Right lobe of liver (tissue), 6 donors: ENCODE data around the gene ZNF620. TPM values are rescaled to one million over a fixed set of nuclear protein-coding genes. Genes with fewer than 3 reads are reported as not detected.
A peak's percentile ranks its signal among the peaks of the same experiment; 100 is the strongest.

Experiments used
- ATAC-seq, 4 donors: fragments of 200-7000 bp; cut with Tn5 transposase; one replicate each; pipeline ENCODE4 v1.9.1; 2020; ENCODE audit warnings: mild to moderate bottlenecking in 4 of 4, moderate library complexity in 4 of 4
- DNase-seq, 3 donors: peaks; one replicate each; pipeline ENCODE4 v3.0.0-alpha.2; 2020
- H3K27ac ChIP-seq, 3 donors: fragments of 200-600 bp; one replicate each; pipeline ENCODE4 v1.8.0; 2022
- H3K27me3 ChIP-seq, 2 donors: fragments of 200-600 bp; one replicate each; pipeline ENCODE4 v1.8.0; 2022
- H3K36me3 ChIP-seq, 4 donors: fragments of 200-600 bp; sonication (generic) in 1 of 4; one replicate each; pipeline versions ENCODE4 v1.5.1 to v1.8.0; 2017 to 2022; ENCODE audit warnings: control low read depth in 1 of 4
- H3K4me1 ChIP-seq, 4 donors: fragments of 200-600 bp; sonication (generic) in 1 of 4; one replicate each; pipeline versions ENCODE4 v1.5.1 to v1.8.0; 2017 to 2022; ENCODE audit warnings: control low read depth in 1 of 4
- H3K4me3 ChIP-seq, 3 donors: fragments of 200-600 bp; one replicate each; pipeline ENCODE4 v1.8.0; 2022
- H3K9me3 ChIP-seq, 4 donors: fragments of 200-600 bp; sonication (generic) in 1 of 4; one replicate each; pipeline versions ENCODE4 v1.5.1 to v1.8.0; 2017 to 2022; ENCODE audit warnings: control low read depth in 1 of 4
- POLR2A ChIP-seq: fragments of 450-650 bp; IDR thresholded peaks from one replicate; pipeline ENCODE4 v1.6.1; 2017; ENCODE audit warnings: antibody characterized with exemption, mild to moderate bottlenecking
- WGBS: methylation state at CpG from one replicate; pipeline ENCODE4 v1.1.6; 2018; ENCODE audit warnings: low coverage, low lambda C conversion rate; ENCODE audit not compliant: insufficient coverage; ENCODE audit errors: missing lambda C conversion rate; 5-methylcytosine and 5-hydroxymethylcytosine counted together
- intact Hi-C, 2 donors: fragments of 100-400 bp; cut with DNase I; formaldehyde crosslinking; loops; one replicate each; pipeline versions ENCODE4 v1.11.2 to v1.14.1; 2022
- total RNA-seq, 6 experiments: library from RNA; depleted of rRNA in 2 of 6; stranded (reverse); fragments of >200 nt in 2 of 6; fragmentation: NEBNext Ultra II Directional in 3 of 6; extraction: Animal tissue kit (Norgen Biotek cat#: 25700) in 3 of 6; gene quantifications; one replicate each; pipeline versions ENCODE4 v1.1.0 to v1.2.4, GENCODE V29; 2016 to 2023
- TF ChIP-seq, protein P1 (sequence below), 4 donors: fragments of 200-600 bp in 3 of 4; fragments of 450-650 bp in 1 of 4; IDR thresholded peaks; one replicate each; pipeline versions ENCODE4 v1.5.1 to v1.8.0; 2016 to 2022; ENCODE audit warnings: antibody characterized with exemption in 4 of 4, mild to moderate bottlenecking in 2 of 4
- donor health status: DM: no; HTN: yes; CAD: no.
- donor health status: DM: no; HTN: no; CAD: no.
- donor health status: DM: no; HTN: no; CAD: no.
- donor health status: DM: no; HTN: yes; CAD: no.
- donor health status: DM: no; HTN: yes; CAD: no.

Gene ZNF620
- total RNA-seq, 6 experiments from 2014 or later, result 1.1 to 2.3 (median 1.6) TPM

DNA sequence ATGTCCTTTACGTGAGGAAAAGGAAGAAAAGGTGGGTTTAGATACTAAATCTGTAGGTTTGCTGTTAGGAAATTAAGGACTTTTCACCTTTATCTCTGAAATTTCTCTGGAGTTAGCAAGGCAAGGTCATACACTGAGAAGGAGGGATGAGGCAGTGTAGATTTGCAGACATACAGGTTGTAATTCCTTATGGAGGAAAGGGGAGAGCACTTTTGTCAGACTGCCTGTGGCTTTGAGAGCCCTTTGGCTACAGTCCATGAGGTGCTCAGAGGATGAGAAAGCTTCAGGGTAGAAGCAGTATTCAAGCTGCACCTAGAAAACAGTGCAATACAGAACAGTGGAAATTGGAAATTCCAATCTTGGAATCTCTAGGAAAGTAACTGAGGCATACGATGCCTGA, 40.4 kb upstream of the ZNF620 start:
- peaks cover 0 to 3% (median 0%) of the 10 kb centered on the region in 4 donors for H3K4me1 ChIP-seq
- peaks cover 12 to 42% (median 31%) of the 10 kb centered on the region in 4 donors for H3K36me3 ChIP-seq
- intact Hi-C loops, result no loop called here
- H3K27ac ChIP-seq, result no peak overlapping the region
- DNase-seq (no peak), ATAC-seq (no peak)
- no peak overlapping the region for H3K4me3 ChIP-seq
- 72% methylated on average over 2 of the region's 2 CpGs for WGBS
- no peaks in the 10 kb centered on the region for H3K27me3 ChIP-seq
- TF ChIP-seq, protein P1, sequence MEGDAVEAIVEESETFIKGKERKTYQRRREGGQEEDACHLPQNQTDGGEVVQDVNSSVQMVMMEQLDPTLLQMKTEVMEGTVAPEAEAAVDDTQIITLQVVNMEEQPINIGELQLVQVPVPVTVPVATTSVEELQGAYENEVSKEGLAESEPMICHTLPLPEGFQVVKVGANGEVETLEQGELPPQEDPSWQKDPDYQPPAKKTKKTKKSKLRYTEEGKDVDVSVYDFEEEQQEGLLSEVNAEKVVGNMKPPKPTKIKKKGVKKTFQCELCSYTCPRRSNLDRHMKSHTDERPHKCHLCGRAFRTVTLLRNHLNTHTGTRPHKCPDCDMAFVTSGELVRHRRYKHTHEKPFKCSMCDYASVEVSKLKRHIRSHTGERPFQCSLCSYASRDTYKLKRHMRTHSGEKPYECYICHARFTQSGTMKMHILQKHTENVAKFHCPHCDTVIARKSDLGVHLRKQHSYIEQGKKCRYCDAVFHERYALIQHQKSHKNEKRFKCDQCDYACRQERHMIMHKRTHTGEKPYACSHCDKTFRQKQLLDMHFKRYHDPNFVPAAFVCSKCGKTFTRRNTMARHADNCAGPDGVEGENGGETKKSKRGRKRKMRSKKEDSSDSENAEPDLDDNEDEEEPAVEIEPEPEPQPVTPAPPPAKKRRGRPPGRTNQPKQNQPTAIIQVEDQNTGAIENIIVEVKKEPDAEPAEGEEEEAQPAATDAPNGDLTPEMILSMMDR (IDR thresholded peaks at IDR 0.05), result no peak
- no peak for TF ChIP-seq POLR2A
- no peaks in the 10 kb centered on the region for H3K9me3 ChIP-seq

DNA sequence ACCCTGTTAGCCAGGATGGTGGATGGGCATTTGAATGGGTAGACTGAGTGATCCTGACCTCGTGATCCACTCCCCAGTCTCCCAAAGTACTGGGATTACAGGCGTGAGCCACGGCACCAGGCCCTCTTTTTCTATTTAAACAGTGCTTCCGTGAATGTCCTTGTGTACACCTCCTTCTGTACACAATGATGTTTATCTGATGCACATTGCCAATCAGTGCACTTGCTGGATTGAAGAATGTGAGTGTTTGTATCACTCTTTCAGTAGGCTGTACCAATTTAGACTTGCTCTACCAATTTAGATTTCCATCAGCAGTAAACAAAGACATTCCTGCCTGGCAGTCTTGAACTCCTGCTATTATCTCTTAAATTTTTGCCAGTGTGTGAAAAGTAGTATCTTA, 37.8 kb upstream of the ZNF620 start:
- intact Hi-C loops, result no loop called here
- Histone ChIP-seq H3K36me3 (peaks cover 4 to 17% (median 12%) of the 10 kb centered on the region in 4 donors), H3K9me3 (no peaks in the 10 kb centered on the region), H3K4me3 (no peak overlapping the region), H3K27ac (peak overlapping the region in 2 of 3 donors; percentile 9 to 27), H3K27me3 (no peaks in the 10 kb centered on the region), H3K4me1 (peaks cover 0 to 3% (median 0%) of the 10 kb centered on the region in 4 donors)
- peak; percentile 95 to 98 (median 96) for ATAC-seq
- DNase-seq, result no peak
- TF ChIP-seq, protein P1 (IDR thresholded peaks at IDR 0.05), result no peak
- no peak for TF ChIP-seq POLR2A
- 36% methylated on average over 4 of the region's 4 CpGs for WGBS

DNA sequence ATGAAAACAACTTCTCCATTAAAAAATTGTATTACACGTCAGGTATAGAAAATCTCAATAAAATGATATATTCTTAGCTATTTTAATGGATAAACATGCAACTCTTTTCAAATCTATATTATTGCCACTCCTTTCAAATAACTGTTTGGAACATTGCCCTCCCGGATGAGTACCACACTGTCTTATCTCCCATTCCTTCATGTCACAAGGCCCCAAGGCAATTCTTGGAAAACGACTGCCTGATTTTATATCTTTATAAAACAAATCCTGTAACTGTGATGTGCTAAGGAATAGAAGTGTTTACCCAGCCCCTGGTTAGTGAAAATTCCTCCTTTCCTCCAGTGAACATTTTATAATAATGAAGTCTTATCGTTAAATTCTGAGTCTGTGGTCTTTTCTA, 35.1 kb upstream of the ZNF620 start:
- H3K4me3 ChIP-seq, result no peak overlapping the region
- no peak for ATAC-seq
- intact Hi-C loops, result no loop called here
- no peak for DNase-seq
- TF ChIP-seq, protein P1 (IDR thresholded peaks at IDR 0.05), result no peak
- TF ChIP-seq POLR2A, result no peak
- H3K27me3 ChIP-seq, result no peaks in the 10 kb centered on the region
- H3K36me3 ChIP-seq, result no peaks in the 10 kb centered on the region
- peaks cover 0 to 3% (median 0%) of the 10 kb centered on the region in 4 donors for H3K4me1 ChIP-seq
- WGBS, result 82% methylated on average over 4 of the region's 4 CpGs
- H3K27ac ChIP-seq, result no peak overlapping the region
- no peaks in the 10 kb centered on the region for H3K9me3 ChIP-seq

DNA sequence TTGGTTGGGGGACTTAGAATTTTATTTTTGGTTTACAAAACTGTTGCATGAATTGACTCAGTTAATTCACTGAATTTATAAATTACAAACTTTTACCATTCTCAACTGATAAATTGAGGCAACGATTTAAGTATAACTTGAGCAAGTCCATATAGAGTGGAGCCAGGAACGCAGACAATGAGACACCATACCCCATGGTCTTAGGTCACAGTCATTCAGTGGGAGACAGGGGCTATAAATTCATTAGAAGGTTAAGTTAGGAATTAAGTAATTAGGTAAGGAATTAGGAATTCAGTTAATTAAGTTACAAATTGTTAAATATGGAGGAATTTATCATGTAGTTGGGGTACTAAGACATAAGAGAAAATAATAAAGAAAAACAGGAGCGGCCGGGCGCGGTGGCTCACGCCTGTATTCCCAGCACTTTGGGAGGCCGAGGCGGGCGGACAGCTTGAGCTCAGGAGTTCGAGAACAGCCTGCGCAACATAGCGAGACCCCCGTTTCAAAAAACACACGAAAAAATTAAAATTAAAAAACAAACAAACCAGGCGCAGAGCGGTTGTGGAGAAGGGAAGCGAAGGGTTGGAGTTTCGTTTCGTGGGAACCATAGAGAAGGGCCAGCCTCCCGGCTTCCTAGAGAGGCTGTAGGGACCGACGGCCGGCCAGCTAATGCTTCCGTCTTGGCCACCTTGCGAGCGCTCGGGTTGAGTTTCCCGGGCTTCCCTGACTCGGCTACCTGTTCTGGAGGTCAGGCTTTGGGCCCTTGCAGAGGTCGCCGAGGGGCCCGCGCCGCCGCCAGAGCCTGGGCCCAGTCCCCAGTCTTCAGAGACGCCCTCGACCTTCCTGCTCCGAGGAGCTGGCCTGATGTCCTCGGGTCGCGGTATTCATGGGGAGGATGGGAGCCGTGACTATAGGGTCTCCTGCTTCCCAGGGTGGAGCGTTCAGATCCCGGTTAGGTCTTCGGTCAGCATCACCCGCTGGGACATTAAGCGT, 29.1 kb upstream of the ZNF620 start, which contains the start of gene ZNF619:
Gene ZNF619, plus strand, starts transcription at position 645 of the 993 bp plus-strand sequence. CDS start 858 bp downstream, outside the sequence.
- DNase-seq (peak; percentile 79 to 87 (median 81)), ATAC-seq (peak; percentile 98 to 100 (median 98))
- Histone ChIP-seq H3K27ac (peak within 1 kb of the TSS; percentile 58 to 70 (median 61)), H3K36me3 (peaks cover 0 to 7% (median 0%) of the 10 kb centered on the region in 4 donors), H3K4me1 (peaks cover 0 to 6% (median 3%) of the 10 kb centered on the region in 4 donors), H3K4me3 (peak within 1 kb of the TSS; percentile 43 to 95 (median 91)), H3K27me3 (no peaks in the 10 kb centered on the region), H3K9me3 (no peaks in the 10 kb centered on the region)
- 7% methylated on average over 27 of the region's 48 CpGs for WGBS
- intact Hi-C loops, result no loop called here
- TF ChIP-seq POLR2A, result peak; percentile 36
- TF ChIP-seq, protein P1 (IDR thresholded peaks at IDR 0.05), result no peak
